ENCODE results near the gene MZF1.

MZF1 gene

DNA sequence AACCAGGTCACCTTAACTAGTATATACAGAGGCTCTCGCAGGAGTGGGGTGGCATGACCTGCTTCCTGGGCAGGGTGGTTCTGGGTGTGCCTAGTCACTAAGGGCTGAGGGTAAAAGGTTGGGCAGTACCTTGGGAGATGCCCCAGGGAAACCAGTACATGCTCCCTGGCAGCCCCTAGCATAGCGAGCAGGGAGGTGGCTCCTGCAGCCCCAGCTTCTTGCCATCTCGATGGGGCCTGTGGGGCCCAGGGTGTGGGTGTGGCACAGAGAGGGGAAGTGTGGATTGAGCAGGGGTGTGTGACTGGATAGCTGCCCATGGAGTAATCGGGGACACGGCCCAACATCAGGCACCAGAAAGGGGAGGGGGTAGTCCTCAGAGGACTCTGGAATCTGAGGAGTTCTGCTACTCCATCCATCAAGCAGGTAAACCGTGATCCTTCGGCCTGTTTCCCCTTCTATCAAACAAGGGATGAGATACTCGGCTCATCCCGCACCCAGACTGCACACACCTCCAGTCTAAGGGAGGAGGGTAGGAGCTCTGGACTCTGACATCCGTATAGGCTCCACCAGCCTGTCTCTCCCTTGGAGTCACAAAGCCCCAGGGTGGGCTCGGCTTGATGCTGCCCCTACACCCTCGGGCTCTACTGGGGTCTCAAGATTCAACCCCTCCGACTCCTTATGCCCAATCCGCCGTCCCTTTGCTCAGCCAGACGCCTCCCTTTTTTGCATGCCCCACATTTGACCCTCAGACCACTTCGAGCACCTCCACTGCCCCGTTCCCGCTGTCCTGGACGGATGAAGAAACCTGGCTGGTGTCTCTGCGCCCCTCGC, 54.7 kb downstream of the MZF1 start:
- TF ChIP-seq, protein P1, sequence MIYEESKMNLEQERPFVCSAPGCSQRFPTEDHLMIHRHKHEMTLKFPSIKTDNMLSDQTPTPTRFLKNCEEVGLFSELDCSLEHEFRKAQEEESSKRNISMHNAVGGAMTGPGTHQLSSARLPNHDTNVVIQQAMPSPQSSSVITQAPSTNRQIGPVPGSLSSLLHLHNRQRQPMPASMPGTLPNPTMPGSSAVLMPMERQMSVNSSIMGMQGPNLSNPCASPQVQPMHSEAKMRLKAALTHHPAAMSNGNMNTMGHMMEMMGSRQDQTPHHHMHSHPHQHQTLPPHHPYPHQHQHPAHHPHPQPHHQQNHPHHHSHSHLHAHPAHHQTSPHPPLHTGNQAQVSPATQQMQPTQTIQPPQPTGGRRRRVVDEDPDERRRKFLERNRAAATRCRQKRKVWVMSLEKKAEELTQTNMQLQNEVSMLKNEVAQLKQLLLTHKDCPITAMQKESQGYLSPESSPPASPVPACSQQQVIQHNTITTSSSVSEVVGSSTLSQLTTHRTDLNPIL (CRISPR knock-in tag; IDR thresholded peaks at IDR 0.05; ENCODE audit: low read depth): no peak
- TF ChIP-seq TCF4 (CRISPR knock-in tag; IDR thresholded peaks at IDR 0.05; ENCODE audit: borderline replicate concordance) (no peak), GLIS3 (CRISPR knock-in tag; IDR thresholded peaks at IDR 0.05) (no peak), ARNTL (CRISPR knock-in tag; IDR thresholded peaks at IDR 0.05; ENCODE audit: borderline replicate concordance, low read depth) (no peak), ZNF565 (CRISPR knock-in tag; conservative IDR thresholded peaks at IDR 0.05; ENCODE audit: low read depth) (no peak)
- no peak for ATAC-seq

DNA sequence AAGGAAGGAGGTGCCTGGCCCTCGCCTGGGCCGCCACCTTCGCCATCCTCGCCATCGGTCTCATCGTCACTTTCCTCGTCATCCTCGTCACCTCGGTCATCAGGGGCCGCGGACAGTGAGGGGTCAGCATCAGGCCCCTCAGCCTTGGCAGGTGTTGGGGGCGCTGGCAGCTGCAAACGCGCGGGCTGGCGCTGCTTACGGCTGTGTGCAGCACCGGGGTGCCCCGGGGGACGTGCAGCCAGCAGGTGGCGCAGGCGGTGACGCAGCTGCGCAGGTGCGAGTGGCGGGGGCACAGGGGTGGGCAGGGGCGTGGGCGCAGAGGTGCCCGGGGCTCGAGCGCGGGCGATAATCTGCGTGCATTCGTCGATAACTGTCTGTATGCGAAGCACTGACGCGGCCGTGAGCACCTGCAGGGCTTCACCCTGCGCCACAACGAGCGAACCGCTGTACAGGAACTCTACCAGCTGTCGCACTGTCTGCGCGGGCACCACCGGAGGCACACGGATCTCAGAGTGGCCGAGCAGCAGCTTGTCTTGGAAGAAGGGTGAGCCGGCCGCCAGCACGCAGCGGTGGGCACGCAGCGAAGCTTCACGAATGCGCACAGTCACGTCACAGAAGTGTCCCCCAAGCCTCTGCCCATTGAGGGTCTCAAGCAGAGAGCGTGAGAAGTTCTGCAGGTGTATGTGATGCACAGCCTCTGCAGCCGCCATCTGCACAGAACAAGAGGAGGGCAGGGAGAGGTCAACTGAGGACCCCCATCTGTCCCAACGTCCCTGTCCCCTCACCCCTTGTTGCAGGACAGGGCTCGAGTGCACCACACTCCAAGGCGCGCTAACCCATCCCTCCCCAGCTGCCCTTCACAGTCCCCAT, 55.9 kb downstream of the MZF1 start:
- ATAC-seq: no peak
- TF ChIP-seq RARB (CRISPR knock-in tag; IDR thresholded peaks at IDR 0.05): no peak
- TF ChIP-seq ZFP30 (CRISPR knock-in tag; IDR thresholded peaks at IDR 0.05): no peak
- TF ChIP-seq ISL1 (CRISPR knock-in tag; IDR thresholded peaks at IDR 0.05): no peak
- no peak for TF ChIP-seq SNAI2 (CRISPR knock-in tag; IDR thresholded peaks at IDR 0.05)
- TF ChIP-seq GLIS3 (CRISPR knock-in tag; IDR thresholded peaks at IDR 0.05): no peak
- no peak for TF ChIP-seq BACH2 (CRISPR knock-in tag; IDR thresholded peaks at IDR 0.05; ENCODE audit: borderline replicate concordance)
- no peak for TF ChIP-seq ZNF565 (CRISPR knock-in tag; conservative IDR thresholded peaks at IDR 0.05; ENCODE audit: low read depth)
- TF ChIP-seq, protein P2, sequence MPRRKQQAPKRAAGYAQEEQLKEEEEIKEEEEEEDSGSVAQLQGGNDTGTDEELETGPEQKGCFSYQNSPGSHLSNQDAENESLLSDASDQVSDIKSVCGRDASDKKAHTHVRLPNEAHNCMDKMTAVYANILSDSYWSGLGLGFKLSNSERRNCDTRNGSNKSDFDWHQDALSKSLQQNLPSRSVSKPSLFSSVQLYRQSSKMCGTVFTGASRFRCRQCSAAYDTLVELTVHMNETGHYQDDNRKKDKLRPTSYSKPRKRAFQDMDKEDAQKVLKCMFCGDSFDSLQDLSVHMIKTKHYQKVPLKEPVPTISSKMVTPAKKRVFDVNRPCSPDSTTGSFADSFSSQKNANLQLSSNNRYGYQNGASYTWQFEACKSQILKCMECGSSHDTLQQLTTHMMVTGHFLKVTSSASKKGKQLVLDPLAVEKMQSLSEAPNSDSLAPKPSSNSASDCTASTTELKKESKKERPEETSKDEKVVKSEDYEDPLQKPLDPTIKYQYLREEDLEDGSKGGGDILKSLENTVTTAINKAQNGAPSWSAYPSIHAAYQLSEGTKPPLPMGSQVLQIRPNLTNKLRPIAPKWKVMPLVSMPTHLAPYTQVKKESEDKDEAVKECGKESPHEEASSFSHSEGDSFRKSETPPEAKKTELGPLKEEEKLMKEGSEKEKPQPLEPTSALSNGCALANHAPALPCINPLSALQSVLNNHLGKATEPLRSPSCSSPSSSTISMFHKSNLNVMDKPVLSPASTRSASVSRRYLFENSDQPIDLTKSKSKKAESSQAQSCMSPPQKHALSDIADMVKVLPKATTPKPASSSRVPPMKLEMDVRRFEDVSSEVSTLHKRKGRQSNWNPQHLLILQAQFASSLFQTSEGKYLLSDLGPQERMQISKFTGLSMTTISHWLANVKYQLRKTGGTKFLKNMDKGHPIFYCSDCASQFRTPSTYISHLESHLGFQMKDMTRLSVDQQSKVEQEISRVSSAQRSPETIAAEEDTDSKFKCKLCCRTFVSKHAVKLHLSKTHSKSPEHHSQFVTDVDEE (CRISPR knock-in tag; IDR thresholded peaks at IDR 0.05): no peak
- no peak for TF ChIP-seq ZFP3 (CRISPR knock-in tag; IDR thresholded peaks at IDR 0.05)
- TF ChIP-seq, protein P3, sequence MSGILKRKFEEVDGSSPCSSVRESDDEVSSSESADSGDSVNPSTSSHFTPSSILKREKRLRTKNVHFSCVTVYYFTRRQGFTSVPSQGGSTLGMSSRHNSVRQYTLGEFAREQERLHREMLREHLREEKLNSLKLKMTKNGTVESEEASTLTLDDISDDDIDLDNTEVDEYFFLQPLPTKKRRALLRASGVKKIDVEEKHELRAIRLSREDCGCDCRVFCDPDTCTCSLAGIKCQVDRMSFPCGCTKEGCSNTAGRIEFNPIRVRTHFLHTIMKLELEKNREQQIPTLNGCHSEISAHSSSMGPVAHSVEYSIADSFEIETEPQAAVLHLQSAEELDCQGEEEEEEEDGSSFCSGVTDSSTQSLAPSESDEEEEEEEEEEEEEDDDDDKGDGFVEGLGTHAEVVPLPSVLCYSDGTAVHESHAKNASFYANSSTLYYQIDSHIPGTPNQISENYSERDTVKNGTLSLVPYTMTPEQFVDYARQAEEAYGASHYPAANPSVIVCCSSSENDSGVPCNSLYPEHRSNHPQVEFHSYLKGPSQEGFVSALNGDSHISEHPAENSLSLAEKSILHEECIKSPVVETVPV (CRISPR knock-in tag; IDR thresholded peaks at IDR 0.05): no peak
- TF ChIP-seq OSR1 (CRISPR knock-in tag; IDR thresholded peaks at IDR 0.05): no peak
- TF ChIP-seq, protein P1 (CRISPR knock-in tag; IDR thresholded peaks at IDR 0.05; ENCODE audit: low read depth): no peak
- no peak for TF ChIP-seq ARNTL (CRISPR knock-in tag; IDR thresholded peaks at IDR 0.05; ENCODE audit: borderline replicate concordance, low read depth)
- no peak for TF ChIP-seq TOX (CRISPR knock-in tag; IDR thresholded peaks at IDR 0.05; ENCODE audit: borderline replicate concordance)
- no peak for TF ChIP-seq ESRRG (CRISPR knock-in tag; IDR thresholded peaks at IDR 0.05)
- no peak for TF ChIP-seq ZC3H10 (CRISPR knock-in tag; IDR thresholded peaks at IDR 0.05)
- no peak for TF ChIP-seq ZNF70 (CRISPR knock-in tag; IDR thresholded peaks at IDR 0.05)

DNA sequence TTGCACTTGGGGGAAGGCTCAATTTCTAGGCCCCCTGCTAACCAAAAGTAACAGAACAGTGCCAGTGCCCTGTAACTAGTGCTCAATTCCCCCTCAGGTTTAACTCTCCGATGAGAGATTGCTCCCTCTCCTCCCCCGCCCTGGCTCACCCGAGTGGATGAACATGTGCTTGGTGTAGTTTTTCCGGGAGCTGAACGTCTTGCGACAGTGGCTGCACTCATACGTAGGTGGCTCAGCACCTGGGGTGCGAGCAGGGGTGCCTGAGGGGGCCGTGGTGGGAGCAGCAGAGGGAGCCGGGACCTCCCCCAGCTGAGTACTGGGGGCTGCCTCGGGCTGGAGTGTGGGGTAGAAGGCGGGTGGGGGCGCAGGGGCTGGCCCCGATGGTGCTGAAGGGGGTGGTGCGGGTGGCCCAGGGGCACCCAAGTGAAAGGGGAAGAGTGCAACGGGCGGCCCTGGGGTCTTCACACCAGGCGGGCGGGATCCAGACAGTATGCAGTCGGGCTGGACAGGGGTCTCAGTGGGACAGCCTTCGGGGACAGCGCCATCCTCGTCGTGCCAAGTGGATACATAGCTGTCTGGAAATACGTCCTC, 56.8 kb downstream of the MZF1 start:
- no peak for ATAC-seq
- TF ChIP-seq ZNF8 (CRISPR knock-in tag; IDR thresholded peaks at IDR 0.05) (no peak), OSR1 (CRISPR knock-in tag; IDR thresholded peaks at IDR 0.05) (no peak), ZNF565 (CRISPR knock-in tag; conservative IDR thresholded peaks at IDR 0.05; ENCODE audit: low read depth) (no peak), BACH2 (CRISPR knock-in tag; IDR thresholded peaks at IDR 0.05; ENCODE audit: borderline replicate concordance) (no peak), TCF4 (CRISPR knock-in tag; IDR thresholded peaks at IDR 0.05; ENCODE audit: borderline replicate concordance) (no peak), ZNF70 (CRISPR knock-in tag; IDR thresholded peaks at IDR 0.05) (no peak), GLIS3 (CRISPR knock-in tag; IDR thresholded peaks at IDR 0.05) (no peak), SNAI2 (CRISPR knock-in tag; IDR thresholded peaks at IDR 0.05) (no peak), ZC3H10 (CRISPR knock-in tag; IDR thresholded peaks at IDR 0.05) (no peak), ESRRG (CRISPR knock-in tag; IDR thresholded peaks at IDR 0.05) (no peak), ISL1 (CRISPR knock-in tag; IDR thresholded peaks at IDR 0.05) (no peak), RARB (CRISPR knock-in tag; IDR thresholded peaks at IDR 0.05) (no peak), TOX (CRISPR knock-in tag; IDR thresholded peaks at IDR 0.05; ENCODE audit: borderline replicate concordance) (no peak)
- TF ChIP-seq, protein P1 (CRISPR knock-in tag; IDR thresholded peaks at IDR 0.05; ENCODE audit: low read depth): no peak

Measured in SK-N-SH treated with all-trans-retinoic acid at 6 μM for 48 hours (cell line).